ENCODE results near the gene BET1L. TPM values are rescaled to one million over a fixed set of nuclear protein-coding genes. Genes with fewer than 3 reads are reported as not detected.
A peak's percentile ranks its signal among the peaks of the same experiment; 100 is the strongest.

Gene BET1L
- total RNA-seq, 1 donor from 2014 or later, result 44.3 TPM

DNA sequence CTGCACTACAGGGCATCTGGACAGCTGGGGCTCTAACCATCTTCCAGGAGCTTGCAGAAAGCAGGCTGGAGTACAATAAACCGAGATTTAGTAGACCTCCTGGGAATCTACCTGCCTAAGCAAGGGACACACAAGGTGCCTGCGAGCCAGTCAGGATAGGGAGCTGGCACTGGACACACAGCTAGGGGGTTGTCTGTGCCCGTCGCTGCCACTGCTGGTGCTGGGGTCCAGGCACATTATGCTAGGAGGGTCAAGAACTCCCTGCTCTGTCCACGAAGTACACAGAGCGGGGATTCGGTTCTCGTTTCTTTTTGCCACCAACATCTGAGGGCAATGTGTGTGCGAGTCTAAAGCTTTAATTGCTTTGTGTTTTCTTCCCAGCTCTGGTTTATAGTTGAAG, 4.5 kb upstream of the BET1L start:
- peaks cover 24% of the 10 kb centered on the region for H3K4me1 Mint-ChIP-seq
- peaks cover 10% of the 10 kb centered on the region for H3K36me3 Mint-ChIP-seq (ENCODE audit: low read depth)
- TF ChIP-seq, protein P1, sequence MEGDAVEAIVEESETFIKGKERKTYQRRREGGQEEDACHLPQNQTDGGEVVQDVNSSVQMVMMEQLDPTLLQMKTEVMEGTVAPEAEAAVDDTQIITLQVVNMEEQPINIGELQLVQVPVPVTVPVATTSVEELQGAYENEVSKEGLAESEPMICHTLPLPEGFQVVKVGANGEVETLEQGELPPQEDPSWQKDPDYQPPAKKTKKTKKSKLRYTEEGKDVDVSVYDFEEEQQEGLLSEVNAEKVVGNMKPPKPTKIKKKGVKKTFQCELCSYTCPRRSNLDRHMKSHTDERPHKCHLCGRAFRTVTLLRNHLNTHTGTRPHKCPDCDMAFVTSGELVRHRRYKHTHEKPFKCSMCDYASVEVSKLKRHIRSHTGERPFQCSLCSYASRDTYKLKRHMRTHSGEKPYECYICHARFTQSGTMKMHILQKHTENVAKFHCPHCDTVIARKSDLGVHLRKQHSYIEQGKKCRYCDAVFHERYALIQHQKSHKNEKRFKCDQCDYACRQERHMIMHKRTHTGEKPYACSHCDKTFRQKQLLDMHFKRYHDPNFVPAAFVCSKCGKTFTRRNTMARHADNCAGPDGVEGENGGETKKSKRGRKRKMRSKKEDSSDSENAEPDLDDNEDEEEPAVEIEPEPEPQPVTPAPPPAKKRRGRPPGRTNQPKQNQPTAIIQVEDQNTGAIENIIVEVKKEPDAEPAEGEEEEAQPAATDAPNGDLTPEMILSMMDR (conservative IDR thresholded peaks at IDR 0.05), result no peak
- no peak overlapping the region for H3K27ac Mint-ChIP-seq (ENCODE audit: unreplicated experiment)
- H3K4me3 Mint-ChIP-seq, result peak overlapping the region; percentile 86
- no peaks in the 10 kb centered on the region for H3K9me3 Mint-ChIP-seq
- DNase-seq (ENCODE audit: low read depth, low spot score), result no peak
- peaks cover 4% of the 10 kb centered on the region for H3K27me3 Mint-ChIP-seq (ENCODE audit: low read depth)

DNA sequence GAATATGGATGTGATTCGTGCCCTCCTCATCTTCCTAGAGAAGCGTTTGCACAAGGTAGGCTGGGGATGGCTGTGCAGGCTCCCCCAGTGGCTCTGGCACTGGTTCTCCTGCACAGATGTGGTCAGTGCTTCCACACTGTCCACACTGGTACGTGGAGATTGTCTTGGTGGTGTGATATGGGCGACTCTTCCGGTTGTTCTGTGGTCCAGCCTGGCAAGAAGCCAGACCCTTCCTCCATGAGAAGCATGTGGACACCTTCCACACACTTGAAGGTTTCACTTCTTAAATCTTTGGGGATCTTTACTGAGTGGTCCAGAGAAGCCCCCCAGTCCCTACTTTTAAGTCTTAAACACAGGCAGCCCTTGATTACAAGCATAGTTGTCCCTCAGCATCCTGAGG, 4.1 kb upstream of the BET1L start:
- Mint-ChIP-seq H3K36me3 (ENCODE audit: low read depth) (peaks cover 10% of the 10 kb centered on the region), H3K27me3 (ENCODE audit: low read depth) (peaks cover 4% of the 10 kb centered on the region), H3K4me3 (peak overlapping the region; percentile 86), H3K27ac (ENCODE audit: unreplicated experiment) (no peak overlapping the region), H3K9me3 (no peaks in the 10 kb centered on the region), H3K4me1 (peaks cover 29% of the 10 kb centered on the region)
- TF ChIP-seq, protein P1 (conservative IDR thresholded peaks at IDR 0.05), result no peak
- DNase-seq (ENCODE audit: low read depth, low spot score), result no peak

DNA sequence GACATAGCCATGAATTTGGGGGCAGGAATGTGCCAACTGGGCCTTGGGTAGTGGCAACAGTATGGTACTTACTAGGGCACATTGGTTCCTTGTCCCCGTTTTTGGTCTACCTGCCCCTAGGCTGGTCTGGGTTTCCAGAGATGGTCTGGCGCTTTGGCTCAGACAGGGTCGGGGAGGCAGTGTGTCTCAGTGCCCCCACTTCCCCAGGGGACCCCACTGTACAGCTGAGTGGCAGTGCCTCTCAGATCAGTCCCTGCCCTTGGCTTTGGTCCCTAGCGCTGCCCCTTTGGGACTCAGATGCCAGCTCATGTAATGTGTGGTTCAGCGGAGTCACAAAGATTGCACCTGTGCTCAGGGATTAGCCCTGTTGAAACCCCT, 3.6 kb upstream of the BET1L start:
- Mint-ChIP-seq H3K36me3 (ENCODE audit: low read depth) (peaks cover 10% of the 10 kb centered on the region), H3K9me3 (no peaks in the 10 kb centered on the region), H3K27me3 (ENCODE audit: low read depth) (peaks cover 4% of the 10 kb centered on the region), H3K4me1 (peaks cover 32% of the 10 kb centered on the region), H3K4me3 (peak overlapping the region; percentile 86), H3K27ac (ENCODE audit: unreplicated experiment) (no peak overlapping the region)
- no peak for DNase-seq (ENCODE audit: low read depth, low spot score)
- TF ChIP-seq, protein P1 (conservative IDR thresholded peaks at IDR 0.05), result no peak

DNA sequence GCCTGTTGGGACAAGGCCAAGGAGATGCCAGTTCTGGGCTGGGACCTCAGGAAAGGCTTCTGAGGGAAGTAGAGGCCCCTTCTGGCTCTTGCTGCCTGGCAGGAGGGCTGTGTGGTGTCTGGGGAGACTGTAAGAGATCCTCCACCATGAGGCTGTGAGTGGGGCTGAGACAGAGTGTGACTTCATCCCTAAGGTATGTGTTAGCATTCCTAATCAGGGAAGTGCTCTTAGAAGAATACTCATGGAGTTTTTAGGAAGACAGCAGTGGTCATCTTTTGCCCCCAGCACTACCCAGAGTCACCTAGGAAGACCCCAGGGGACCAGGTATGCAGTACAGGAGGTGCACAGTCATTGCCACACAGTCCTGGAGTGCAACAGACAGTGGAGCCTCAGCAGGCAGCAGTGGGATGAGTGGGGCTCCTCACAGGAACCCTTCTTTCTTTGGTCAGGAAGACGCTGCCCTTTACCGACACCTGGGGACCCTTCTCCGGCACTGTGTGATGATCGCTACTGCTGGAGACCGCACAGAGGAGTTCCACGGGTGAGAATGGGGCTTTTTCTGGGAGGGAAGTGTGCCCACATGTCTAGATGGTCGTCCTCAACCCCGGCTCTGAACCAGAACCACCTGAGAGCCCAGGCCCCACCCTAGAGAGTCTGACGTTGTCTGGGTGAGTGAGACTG, 3.1 kb upstream of the BET1L start:
- H3K27me3 Mint-ChIP-seq (ENCODE audit: low read depth), result peaks cover 4% of the 10 kb centered on the region
- H3K27ac Mint-ChIP-seq (ENCODE audit: unreplicated experiment), result peak overlapping the region; percentile 6
- TF ChIP-seq, protein P1 (conservative IDR thresholded peaks at IDR 0.05), result no peak
- H3K4me1 Mint-ChIP-seq, result peaks cover 32% of the 10 kb centered on the region
- peak overlapping the region; percentile 100 for H3K4me3 Mint-ChIP-seq
- peaks cover 10% of the 10 kb centered on the region for H3K36me3 Mint-ChIP-seq (ENCODE audit: low read depth)
- DNase-seq (ENCODE audit: low read depth, low spot score), result no peak
- H3K9me3 Mint-ChIP-seq, result no peaks in the 10 kb centered on the region

DNA sequence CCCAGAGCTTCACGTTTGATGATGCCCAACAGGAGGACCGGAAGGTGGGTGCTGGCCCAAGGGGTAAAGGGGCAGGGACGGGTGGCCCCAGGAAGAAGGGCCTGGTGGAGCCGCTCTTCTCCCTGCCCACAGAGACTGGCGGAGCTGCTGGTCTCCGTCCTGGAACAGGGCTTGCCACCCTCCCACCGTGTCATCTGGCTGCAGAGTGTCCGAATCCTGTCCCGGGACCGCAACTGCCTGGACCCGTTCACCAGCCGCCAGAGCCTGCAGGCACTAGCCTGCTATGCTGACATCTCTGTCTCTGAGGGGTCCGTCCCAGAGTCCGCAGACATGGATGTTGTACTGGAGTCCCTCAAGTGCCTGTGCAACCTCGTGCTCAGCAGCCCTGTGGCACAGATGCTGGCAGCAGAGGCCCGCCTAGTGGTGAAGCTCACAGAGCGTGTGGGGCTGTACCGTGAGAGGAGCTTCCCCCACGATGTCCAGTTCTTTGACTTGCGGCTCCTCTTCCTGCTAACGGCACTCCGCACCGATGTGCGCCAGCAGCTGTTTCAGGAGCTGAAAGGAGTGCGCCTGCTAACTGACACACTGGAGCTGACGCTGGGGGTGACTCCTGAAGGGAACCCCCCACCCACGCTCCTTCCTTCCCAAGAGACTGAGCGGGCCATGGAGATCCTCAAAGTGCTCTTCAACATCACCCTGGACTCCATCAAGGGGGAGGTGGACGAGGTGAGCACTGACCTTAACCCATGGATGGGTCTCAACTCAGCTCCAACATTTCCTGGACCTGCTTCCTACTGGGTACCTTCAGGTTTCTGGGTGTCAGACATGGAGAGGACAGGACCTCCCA, 2.3 kb upstream of the BET1L start:
- Mint-ChIP-seq H3K27ac (ENCODE audit: unreplicated experiment) (peak overlapping the region; percentile 86), H3K36me3 (ENCODE audit: low read depth) (peaks cover 10% of the 10 kb centered on the region), H3K4me3 (peak overlapping the region; percentile 100), H3K4me1 (peaks cover 32% of the 10 kb centered on the region), H3K27me3 (ENCODE audit: low read depth) (peaks cover 4% of the 10 kb centered on the region), H3K9me3 (no peaks in the 10 kb centered on the region)
- DNase-seq (ENCODE audit: low read depth, low spot score), result no peak
- TF ChIP-seq, protein P1 (conservative IDR thresholded peaks at IDR 0.05), result no peak

Measured in neural crest cell (in vitro differentiated cells).